K562 (cell line): ENCODE measurements around the gene HTR5A. TPM values are rescaled to one million over a fixed set of nuclear protein-coding genes. Genes with fewer than 3 reads are reported as not detected.

Source experiments
- ATAC-seq: fragments of 200-7000 bp; cut with Tn5 transposase; 3 replicates; pipeline ENCODE4 v1.9.1; 2020; ENCODE audit warnings: moderate library complexity
- BruUV-seq: library from RNA; stranded (reverse); fragments of 400-500 nt; replicated peaks from 2 replicates; lab custom pipeline; 2021; lab: Mats Ljungman, UMichigan
- CTCF ChIA-PET: fragments of 300-600 bp; formaldehyde crosslinking; extraction: SDS; loops from one replicate; lab custom pipeline; 2021; ENCODE audit warnings: low intra/inter-chr PET ratio; lab: Yijun Ruan, JAX
- POLR2A ChIA-PET: fragments of 300-600, 350-650 bp; sonication (Branson Sonifier 250); formaldehyde crosslinking; extraction: SDS; loops from one replicate; lab custom pipeline; 2021; ENCODE audit warnings: antibody characterized with exemption, inconsistent platforms; lab: Yijun Ruan, JAX
- DNase-seq, 4 experiments: peaks; one replicate each; pipeline versions ENCODE4 v3.0.0 to v3.0.0-alpha.2; 2011 to 2018; ENCODE audit warnings: low spot score in 3 of 4, mixed read lengths in 3 of 4; ENCODE audit errors: extremely low read depth in 1 of 4
- FAIRE-seq: peaks from 2 replicates; lab custom pipeline; 2011; peaks lifted over from hg19 to GRCh38; lab: Jason Lieb, UNC
- H2AFZ ChIP-seq: 2 replicates; pipeline ENCODE4 v1.6.0; 2011; ENCODE audit warnings: low read depth, low read length, control low read depth, inconsistent platforms
- H3K27ac ChIP-seq: fragments of 200-600 bp; 3 replicates; pipeline ENCODE4 v1.8.0; 2011; ENCODE audit warnings: low read depth, mild to moderate bottlenecking, control low read depth, inconsistent platforms, low read length, moderate library complexity, mixed read lengths; ENCODE audit errors: extremely low read depth
- H3K27me3 ChIP-seq, 2 experiments: fragments of 300-600 bp in 1 of 2; 2 replicates in 1 of 2; 3 replicates in 1 of 2; pipeline versions ENCODE4 v1.6.0 to v1.8.0; 2011; ENCODE audit warnings: inconsistent platforms in 2 of 2, low read length in 2 of 2, mild to moderate bottlenecking in 1 of 2, mixed read lengths in 1 of 2, moderate library complexity in 1 of 2; ENCODE audit not compliant: control insufficient read depth in 2 of 2, insufficient read depth in 2 of 2
- H3K36me3 ChIP-seq: fragments of 300-600 bp; 3 replicates; pipeline ENCODE4 v1.8.0; 2011; ENCODE audit warnings: mild to moderate bottlenecking, low read length, inconsistent platforms; ENCODE audit not compliant: control insufficient read depth, insufficient read depth
- H3K4me1 ChIP-seq, 2 experiments: fragments of 200-600 bp in 1 of 2; replicated peaks in 1 of 2; 2 replicates in 1 of 2; 3 replicates in 1 of 2; pipeline versions ENCODE4 v1.5.1 to v1.8.0; 2011; ENCODE audit warnings: inconsistent platforms in 2 of 2, low read length in 2 of 2, mild to moderate bottlenecking in 1 of 2, mixed read lengths in 1 of 2, moderate library complexity in 1 of 2; ENCODE audit not compliant: control insufficient read depth in 2 of 2, insufficient read depth in 2 of 2
- H3K4me2 ChIP-seq: 2 replicates; pipeline ENCODE4 v1.6.1; 2011; ENCODE audit warnings: low read length, control low read depth, inconsistent platforms, mixed read lengths; ENCODE audit not compliant: insufficient read depth
- H3K4me3 ChIP-seq: fragments of 200-600 bp; sonication (generic), shearing (Covaris generic); 2 replicates; pipeline ENCODE4 v1.5.1; 2016; ENCODE audit warnings: control low read depth, inconsistent platforms
- H3K79me2 ChIP-seq: fragments of 200-600 bp; 3 replicates; pipeline ENCODE4 v1.8.0; 2011; ENCODE audit warnings: low read length, inconsistent platforms; ENCODE audit not compliant: control insufficient read depth, insufficient read depth
- H3K9ac ChIP-seq, 2 experiments: 2 replicates each; pipeline versions ENCODE4 v1.6.0 to v1.6.1; 2011; ENCODE audit warnings: low read depth in 2 of 2, low read length in 2 of 2, control low read depth in 1 of 2, inconsistent platforms in 1 of 2, mild to moderate bottlenecking in 1 of 2, mixed read lengths in 1 of 2; ENCODE audit not compliant: insufficient read depth in 1 of 2
- H3K9me1 ChIP-seq: one replicate; pipeline ENCODE4 v1.6.0; 2011; ENCODE audit warnings: inconsistent platforms, mild to moderate bottlenecking, low read length, moderate library complexity; ENCODE audit not compliant: control insufficient read depth, insufficient read depth
- H3K9me3 ChIP-seq: replicated peaks from 2 replicates; pipeline ENCODE4 v1.5.1; 2011; ENCODE audit warnings: low read depth, low read length, inconsistent platforms; ENCODE audit not compliant: control insufficient read depth, insufficient read depth
- H4K20me1 ChIP-seq: replicated peaks from 2 replicates; pipeline ENCODE4 v1.6.1; 2011; ENCODE audit warnings: low read length, inconsistent platforms, mixed read lengths; ENCODE audit not compliant: control insufficient read depth, insufficient read depth
- BRF1 ChIP-seq: IDR thresholded peaks from 3 replicates; pipeline ENCODE4 v1.6.1; 2011; ENCODE audit warnings: borderline replicate concordance, mild to moderate bottlenecking; ENCODE audit not compliant: insufficient read length; ENCODE audit errors: extremely low read depth
- CSDE1 ChIP-seq, 2 experiments: fragments of 450-650 bp; IDR thresholded peaks; 2 replicates each; pipeline ENCODE4 v1.6.1; 2016; ENCODE audit warnings: mild to moderate bottlenecking in 1 of 2
- DNMT1 ChIP-seq: fragments of 450-650 bp; IDR thresholded peaks from 2 replicates; pipeline ENCODE4 v1.6.1; 2016; ENCODE audit warnings: antibody characterized with exemption, mild to moderate bottlenecking
- FOXK1 ChIP-seq: sonication (generic); formaldehyde crosslinking; IDR thresholded peaks from 2 replicates; pipeline ENCODE4 v1.8.0; 2022; ENCODE audit warnings: missing genetic modification reagents, mild to moderate bottlenecking, borderline replicate concordance
- MCM5 ChIP-seq: fragments of 450-650 bp; IDR thresholded peaks from 2 replicates; pipeline ENCODE4 v1.6.1; 2016; ENCODE audit warnings: low read depth
- MXD1 ChIP-seq: fragments of 250-450 bp; sonication (Bioruptor Pico); IDR thresholded peaks from 2 replicates; pipeline ENCODE4 v1.8.0; 2021; ENCODE audit warnings: borderline replicate concordance, mild to moderate bottlenecking, moderate library complexity; ENCODE audit not compliant: poor library complexity, severe bottlenecking
- SNRNP70 ChIP-seq: fragments of 200-400 bp; formaldehyde crosslinking; optimal IDR thresholded peaks from 2 replicates; pipeline ENCODE3; 2017; ENCODE audit warnings: low read depth, low read length
- WGBS: fragments of 100-300 bp; shearing (Covaris generic); methylation state at CpG from one replicate; pipeline ENCODE4 v1.1.6; 2016; ENCODE audit warnings: low coverage, mixed read lengths; ENCODE audit not compliant: insufficient coverage; ENCODE audit errors: missing lambda C conversion rate; 5-methylcytosine and 5-hydroxymethylcytosine counted together
- in situ Hi-C: fragments of 300-500 bp; cut with MboI; formaldehyde crosslinking; loops from 4 replicates; pipeline ENCODE4 v1.15.0; 2018; ENCODE audit warnings: inconsistent platforms, mixed read lengths
- intact Hi-C: fragments of 100-400 bp; cut with micrococcal nuclease; formaldehyde crosslinking; loops from 2 replicates; pipeline ENCODE4 v1.14.2; 2022
- polyA plus RNA-seq, 8 experiments: library from polyadenylated mRNA; depleted of rRNA in 4 of 8; stranded (reverse) in 5 of 8; unstranded in 3 of 8; fragments of >200 nt; fragmentation: Nextera tagmentation in 2 of 8; fragmentation: Illumina TruSeq in 1 of 8; extraction: Ambion mirVana in 2 of 8; extraction: Trizol in 1 of 8; gene quantifications; 2 replicates each; pipeline versions ENCODE4 v1.2.1 to v1.2.3, GENCODE V29; 2011 to 2014; ENCODE audit warnings: inconsistent platforms in 1 of 8, missing spikeins in 1 of 8
- total RNA-seq, 7 experiments: library from RNA; depleted of rRNA in 6 of 7; stranded (reverse); fragments of >200 nt in 6 of 7; fragmentation: Illumina TruSeq in 2 of 7; extraction: Trizol in 2 of 7; gene quantifications; 2 replicates each; pipeline versions ENCODE4 v1.2.1 to v1.2.3, GENCODE V29; 2011 to 2021; ENCODE audit warnings: low replicate concordance in 1 of 7

Gene HTR5A
- total and polyA plus RNA-seq, 9 of the 15 experiments (the other 6 are each of a cell fraction or from before 2014, with no cell fraction given), result 0.06 TPM; not detected in 8

- Histone ChIP-seq H3K9me3 (no peaks in the 10 kb centered on the region), H3K27ac (no peak overlapping the region), H3K4me1 (no peaks in the 10 kb centered on the region), H3K4me2 (no peak overlapping the region), H3K79me2 (no peaks in the 10 kb centered on the region), H3K9ac (no peak overlapping the region), H3K36me3 (no peaks in the 10 kb centered on the region), H4K20me1 (no peaks in the 10 kb centered on the region), H3K4me3 (no peak overlapping the region), H2AFZ (no peak overlapping the region), H3K27me3 (peaks cover 6 to 43% of the 10 kb centered on the region in 2 experiments; a peak in 4 of 5 replicates), H3K9me1 (no peaks in the 10 kb centered on the region)
- BruUV-seq, result no TSS peak
- in situ Hi-C loops, result no loop called here
- TF ChIP-seq SNRNP70, result no peak
- no peak for TF ChIP-seq BRF1
- TF ChIP-seq FOXK1 (CRISPR knock-in tag), result no peak
- no peak for TF ChIP-seq DNMT1
- TF ChIP-seq MXD1 (CRISPR knock-in tag), result no peak
- TF ChIP-seq CSDE1 (IDR thresholded peaks at IDR 0.05), result no peak
- TF ChIP-seq MCM5, result no peak
- DNase-seq (no peak), FAIRE-seq (no peak), ATAC-seq (no peak)
- ChIA-PET POLR2A (no interaction called here), CTCF (no interaction called here)
- WGBS, result 0% methylated on average over 7 of the region's 7 CpGs
- intact Hi-C loops, result no loop called here
Measured at GRCh38 chr7:155057076-155057475, 13.0 kb upstream of the HTR5A start.
